ENCODE measurements around the gene TXLNB. TPM values are rescaled to one million over a fixed set of nuclear protein-coding genes. Genes with fewer than 3 reads are reported as not detected.

The TXLNB gene
- polyA plus RNA-seq, 1 experiment = 0.44 TPM

GRCh38 chr6:139336488-139336887 lies 44.7 kb upstream of the TXLNB start:
- TF ChIP-seq, protein P1, sequence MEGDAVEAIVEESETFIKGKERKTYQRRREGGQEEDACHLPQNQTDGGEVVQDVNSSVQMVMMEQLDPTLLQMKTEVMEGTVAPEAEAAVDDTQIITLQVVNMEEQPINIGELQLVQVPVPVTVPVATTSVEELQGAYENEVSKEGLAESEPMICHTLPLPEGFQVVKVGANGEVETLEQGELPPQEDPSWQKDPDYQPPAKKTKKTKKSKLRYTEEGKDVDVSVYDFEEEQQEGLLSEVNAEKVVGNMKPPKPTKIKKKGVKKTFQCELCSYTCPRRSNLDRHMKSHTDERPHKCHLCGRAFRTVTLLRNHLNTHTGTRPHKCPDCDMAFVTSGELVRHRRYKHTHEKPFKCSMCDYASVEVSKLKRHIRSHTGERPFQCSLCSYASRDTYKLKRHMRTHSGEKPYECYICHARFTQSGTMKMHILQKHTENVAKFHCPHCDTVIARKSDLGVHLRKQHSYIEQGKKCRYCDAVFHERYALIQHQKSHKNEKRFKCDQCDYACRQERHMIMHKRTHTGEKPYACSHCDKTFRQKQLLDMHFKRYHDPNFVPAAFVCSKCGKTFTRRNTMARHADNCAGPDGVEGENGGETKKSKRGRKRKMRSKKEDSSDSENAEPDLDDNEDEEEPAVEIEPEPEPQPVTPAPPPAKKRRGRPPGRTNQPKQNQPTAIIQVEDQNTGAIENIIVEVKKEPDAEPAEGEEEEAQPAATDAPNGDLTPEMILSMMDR (IDR thresholded peaks at IDR 0.05; ENCODE audit: insufficient read depth, low read depth, low read length) = no peak
- Histone ChIP-seq H3K4me3 (ENCODE audit: low read depth, low read length) (no peak overlapping the region), H3K27me3 (ENCODE audit: control insufficient read depth, insufficient read depth, low read length) (no peaks in the 10 kb centered on the region), H3K36me3 (ENCODE audit: control insufficient read depth, insufficient read depth, low read length) (no peaks in the 10 kb centered on the region)
- ChIA-PET POLR2A (no interaction called here), CTCF (no interaction called here)
- no peak for DNase-seq (ENCODE audit: low read depth)

- Histone ChIP-seq H3K36me3 (ENCODE audit: control insufficient read depth, insufficient read depth, low read length) (no peaks in the 10 kb centered on the region), H3K4me3 (ENCODE audit: low read depth, low read length) (no peak overlapping the region), H3K27me3 (ENCODE audit: control insufficient read depth, insufficient read depth, low read length) (no peaks in the 10 kb centered on the region)
- ChIA-PET CTCF (interaction anchor here (0.7 to 1.6 kb wide), 2 partner anchors 114 to 116 kb away, joined by 3 to 5 read pairs; no protein-coding TSS in a partner anchor), POLR2A (interaction anchor here (0.6 kb wide), 1 partner anchor 17 kb away, joined by 4 read pairs; no protein-coding TSS in a partner anchor)
- DNase-seq (ENCODE audit: low read depth) = no peak
- TF ChIP-seq, protein P1 (IDR thresholded peaks at IDR 0.05; ENCODE audit: insufficient read depth, low read depth, low read length) = no peak
These were observed 43.8 kb upstream of the TXLNB start for GRCh38 chr6:139335447-139336210.

DNA sequence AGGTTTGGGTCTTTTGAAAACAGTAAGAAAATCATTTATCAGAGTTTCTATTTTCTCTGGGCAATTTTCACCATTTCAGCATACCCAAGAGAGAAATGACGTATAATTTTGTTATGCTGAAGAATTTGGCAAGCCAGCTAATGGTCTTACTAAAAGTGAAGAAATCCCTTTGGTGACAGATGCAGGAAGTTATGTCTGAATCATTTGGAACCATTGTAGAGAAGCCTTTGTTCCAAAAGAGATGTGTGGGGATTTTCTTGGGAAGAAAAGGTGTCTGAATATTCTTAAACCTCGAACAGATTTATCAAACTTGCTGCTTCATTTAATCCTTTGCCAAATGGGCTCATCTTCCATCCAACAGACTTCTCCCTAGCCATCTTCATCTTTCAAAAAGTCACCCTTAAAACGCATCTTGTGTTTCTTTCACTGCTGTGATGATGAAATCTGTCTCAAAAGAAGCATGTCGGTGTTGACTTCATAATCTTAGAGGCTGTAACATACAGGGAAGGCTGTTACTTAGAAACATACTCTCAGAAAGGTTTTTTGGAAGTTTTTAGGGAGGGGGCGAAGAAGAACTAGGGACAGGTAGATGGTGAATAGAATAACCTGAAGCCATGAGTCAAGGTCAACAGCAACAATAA lies 43.1 kb upstream of the TXLNB start:
- Histone ChIP-seq H3K27me3 (ENCODE audit: control insufficient read depth, insufficient read depth, low read length) (no peaks in the 10 kb centered on the region), H3K4me3 (ENCODE audit: low read depth, low read length) (no peak overlapping the region), H3K36me3 (ENCODE audit: control insufficient read depth, insufficient read depth, low read length) (no peaks in the 10 kb centered on the region)
- ChIA-PET POLR2A (no interaction called here), CTCF (interaction anchor here (1.6 kb wide), 1 partner anchor 115 kb away, joined by 5 read pairs; no protein-coding TSS in a partner anchor)
- TF ChIP-seq, protein P1 (IDR thresholded peaks at IDR 0.05; ENCODE audit: insufficient read depth, low read depth, low read length) = no peak
- peak; percentile 59 for DNase-seq (ENCODE audit: low read depth)

GRCh38 chr6:139330826-139331500 lies 39.2 kb upstream of the TXLNB start:
- H3K4me3 ChIP-seq (ENCODE audit: low read depth, low read length) = no peak overlapping the region
- ChIA-PET CTCF (interaction anchor here (0.6 to 1.3 kb wide), 2 partner anchors 11 to 13 kb away, joined by 3 to 7 read pairs; no protein-coding TSS in a partner anchor), POLR2A (no interaction called here)
- DNase-seq (ENCODE audit: low read depth) = no peak
- TF ChIP-seq, protein P1 (IDR thresholded peaks at IDR 0.05; ENCODE audit: insufficient read depth, low read depth, low read length) = no peak
- no peaks in the 10 kb centered on the region for H3K27me3 ChIP-seq (ENCODE audit: control insufficient read depth, insufficient read depth, low read length)
- no peaks in the 10 kb centered on the region for H3K36me3 ChIP-seq (ENCODE audit: control insufficient read depth, insufficient read depth, low read length)

GRCh38 chr6:139330306-139330705 lies 38.5 kb upstream of the TXLNB start:
- ChIA-PET CTCF (interaction anchor here (0.5 to 1.3 kb wide), 3 partner anchors 12 to 738 kb away, joined by 3 to 4 read pairs (median 3); no protein-coding TSS in a partner anchor), POLR2A (no interaction called here)
- Histone ChIP-seq H3K27me3 (ENCODE audit: control insufficient read depth, insufficient read depth, low read length) (no peaks in the 10 kb centered on the region), H3K36me3 (ENCODE audit: control insufficient read depth, insufficient read depth, low read length) (no peaks in the 10 kb centered on the region), H3K4me3 (ENCODE audit: low read depth, low read length) (no peak overlapping the region)
- TF ChIP-seq, protein P1 (IDR thresholded peaks at IDR 0.05; ENCODE audit: insufficient read depth, low read depth, low read length) = no peak
- no peak for DNase-seq (ENCODE audit: low read depth)

Data from BJ (cell line).